ENCODE data around the gene TMEM145. TPM values are rescaled to one million over a fixed set of nuclear protein-coding genes. Genes with fewer than 3 reads are reported as not detected.

TMEM145 gene
- total RNA-seq, 1 experiment from 2014 or later = 0.08 TPM

GRCh38 chr19:42361545-42361910 is 48.4 kb downstream of the TMEM145 start:
- no peak for DNase-seq (ENCODE audit: low spot score)

DNA sequence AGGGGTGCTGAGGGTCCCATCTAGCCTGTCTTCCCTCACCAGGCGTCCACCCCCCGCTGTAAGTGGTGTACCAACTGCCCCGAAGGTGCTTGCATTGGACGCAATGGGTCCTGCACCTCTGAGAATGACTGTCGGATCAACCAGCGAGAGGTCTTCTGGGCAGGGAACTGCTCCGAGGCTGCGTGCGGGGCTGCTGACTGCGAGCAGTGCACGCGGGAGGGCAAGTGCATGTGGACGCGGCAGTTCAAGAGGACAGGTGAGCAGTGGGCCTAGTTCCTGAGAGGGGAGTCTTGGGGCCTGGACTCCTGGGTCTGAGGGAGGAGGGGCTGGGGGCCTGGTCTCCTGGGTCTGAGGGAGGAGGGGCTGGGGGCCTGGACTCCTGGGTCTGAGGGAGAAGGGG is 49.2 kb downstream of the TMEM145 start:
- DNase-seq (ENCODE audit: low spot score) = no peak

- DNase-seq (ENCODE audit: low spot score) = no peak
Observed at GRCh38 chr19:42362891-42363440, 49.9 kb downstream of the TMEM145 start.

DNA sequence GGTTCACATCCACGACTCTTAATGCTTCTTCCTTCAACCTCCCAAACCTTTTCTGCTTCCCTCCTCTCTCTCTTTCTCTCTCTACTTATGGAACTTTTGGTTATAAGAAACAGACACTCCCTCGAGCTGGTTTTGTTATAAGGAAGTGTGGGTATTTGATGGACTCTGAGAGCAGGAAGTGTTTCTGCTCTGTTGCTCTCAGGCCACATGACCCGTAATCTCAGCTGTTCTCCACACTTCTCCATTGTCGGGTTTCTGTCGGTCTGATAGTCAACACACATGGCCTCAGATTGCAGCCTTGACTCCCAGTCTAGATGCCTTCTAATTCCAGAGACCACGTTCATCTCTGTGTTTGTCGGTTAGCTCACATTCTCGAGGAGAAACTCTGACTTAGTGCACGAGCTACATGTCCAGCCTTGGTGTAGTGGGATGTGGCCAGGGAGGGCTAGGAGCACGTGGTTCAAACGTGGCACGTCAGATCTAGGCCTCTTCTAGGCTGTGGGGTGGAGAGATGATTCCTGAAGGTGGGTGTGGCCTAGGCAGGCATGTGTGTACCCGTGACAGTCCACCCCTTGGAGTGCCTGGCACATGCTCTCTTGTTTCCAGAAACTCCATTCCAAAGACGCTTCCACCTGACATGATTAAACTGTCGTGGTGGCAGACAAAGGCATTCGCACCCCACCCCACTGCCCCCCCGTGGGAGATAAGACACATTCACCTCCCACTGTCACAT is 50.7 kb downstream of the TMEM145 start:
- DNase-seq (ENCODE audit: low spot score) = no peak

- DNase-seq (ENCODE audit: low spot score) = no peak
Observed at GRCh38 chr19:42366673-42367072, 53.6 kb downstream of the TMEM145 start.

- no peak for DNase-seq (ENCODE audit: low spot score)
Observed at GRCh38 chr19:42367929-42368328, 54.8 kb downstream of the TMEM145 start.

DNA sequence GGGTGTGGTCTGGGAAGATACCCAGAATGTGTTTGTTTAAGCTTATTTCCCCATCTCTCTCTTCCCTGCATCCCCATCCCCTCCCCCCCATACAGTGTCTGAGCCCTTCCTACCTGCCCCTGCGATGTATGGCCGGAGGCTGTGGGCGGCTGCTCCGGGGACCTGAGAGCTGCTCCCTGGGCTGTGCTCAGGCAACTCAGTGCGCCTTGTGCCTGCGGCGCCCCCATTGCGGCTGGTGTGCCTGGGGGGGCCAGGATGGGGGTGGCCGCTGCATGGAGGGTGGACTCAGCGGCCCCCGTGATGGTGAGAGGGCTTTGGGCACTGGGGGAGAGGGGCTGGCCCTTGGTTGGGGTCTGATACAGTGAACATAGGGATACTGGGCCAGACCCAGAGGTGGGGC is 55.3 kb downstream of the TMEM145 start:
- no peak for DNase-seq (ENCODE audit: low spot score)

GRCh38 chr19:42368765-42369164 is 55.7 kb downstream of the TMEM145 start:
- no peak for DNase-seq (ENCODE audit: low spot score)

- no peak for DNase-seq (ENCODE audit: low spot score)
Observed at GRCh38 chr19:42369433-42370067, 56.4 kb downstream of the TMEM145 start.

DNA sequence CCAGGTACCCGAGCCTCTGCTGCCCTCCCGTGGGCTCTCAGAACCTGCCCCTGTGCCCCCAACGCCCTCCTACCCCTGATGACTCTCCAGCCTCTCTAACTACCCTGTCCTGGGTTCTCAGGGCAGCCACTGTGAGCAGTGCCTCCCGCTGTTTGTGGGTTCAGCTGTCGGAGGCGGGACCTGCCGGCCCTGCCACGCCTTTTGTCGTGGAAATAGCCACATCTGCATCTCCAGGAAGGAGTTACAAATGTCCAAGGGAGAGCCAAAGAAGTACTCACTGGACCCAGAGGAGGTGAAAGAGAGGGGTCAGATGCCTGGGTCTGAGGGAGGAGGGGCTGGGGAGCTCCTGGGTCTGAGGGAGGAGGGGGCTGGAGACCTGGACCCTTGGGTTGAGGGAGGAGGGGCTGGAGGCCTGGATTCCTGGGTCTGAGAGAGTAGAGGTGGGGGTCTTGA is 57.0 kb downstream of the TMEM145 start:
- DNase-seq (ENCODE audit: low spot score) = no peak

DNA sequence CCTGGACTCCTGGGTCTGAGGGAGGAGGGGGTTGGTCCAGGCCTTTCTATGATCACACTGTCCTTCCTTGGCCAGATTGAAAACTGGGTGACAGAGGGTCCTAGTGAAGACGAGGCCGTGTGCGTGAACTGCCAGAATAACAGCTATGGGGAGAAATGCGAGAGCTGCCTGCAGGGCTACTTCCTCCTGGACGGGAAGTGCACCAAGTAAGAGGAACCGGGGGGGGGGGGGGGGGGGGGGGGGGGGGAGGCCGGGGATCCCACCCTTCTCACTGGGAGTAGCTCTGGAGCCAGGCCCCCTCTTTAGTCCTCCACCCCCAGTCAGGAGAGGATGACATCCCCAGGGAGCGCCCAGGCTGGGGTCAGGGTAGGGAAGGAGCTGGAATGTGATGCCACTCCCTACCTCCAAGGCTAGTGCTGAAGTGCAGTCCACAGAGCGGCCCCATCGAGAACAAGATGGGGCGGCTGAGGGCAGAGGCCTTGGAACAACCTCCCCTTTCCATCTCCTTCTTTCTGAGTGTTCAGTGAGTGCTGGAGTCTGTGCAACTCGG is 57.6 kb downstream of the TMEM145 start:
- no peak for DNase-seq (ENCODE audit: low spot score)

Other genes with a start within 250 kb of the TMEM145 start
- 0.12 TPM in 1 of 2 replicates, not detected in the other for gene GRIK5, start 243.1 kb upstream of the TMEM145 start, total RNA-seq (2014; rRNA removed; shearing (Covaris generic))
- gene ZNF574, start 237.1 kb upstream of the TMEM145 start, total RNA-seq (2014; rRNA removed; shearing (Covaris generic)) = 11.8 and 15.8 TPM in 2 replicates
- gene POU2F2, start 180.9 kb upstream of the TMEM145 start, total RNA-seq (2014; rRNA removed; shearing (Covaris generic)) = 0.02 TPM in 1 of 2 replicates, not detected in the other
- 10.4 and 14.8 TPM in 2 replicates for gene DEDD2, start 95.6 kb upstream of the TMEM145 start, total RNA-seq (2014; rRNA removed; shearing (Covaris generic))
- 4.1 and 5.5 TPM in 2 replicates for gene ZNF526, start 93.0 kb upstream of the TMEM145 start, total RNA-seq (2014; rRNA removed; shearing (Covaris generic))
- gene GSK3A, start 70.7 kb upstream of the TMEM145 start, total RNA-seq (2014; rRNA removed; shearing (Covaris generic)) = 29.8 and 30.6 TPM in 2 replicates
- 27.1 and 31.1 TPM in 2 replicates for gene ERF, start 58.2 kb upstream of the TMEM145 start, total RNA-seq (2014; rRNA removed; shearing (Covaris generic))
- 10.8 and 12.1 TPM in 2 replicates for gene CIC, start 44.1 kb upstream of the TMEM145 start, total RNA-seq (2014; rRNA removed; shearing (Covaris generic))
- gene PRR19, start 11.2 kb upstream of the TMEM145 start, total RNA-seq (2014; rRNA removed; shearing (Covaris generic)) = 0.16 and 1.4 TPM in 2 replicates
- 78.5 and 112 TPM in 2 replicates for gene PAFAH1B3, start 10.7 kb upstream of the TMEM145 start, total RNA-seq (2014; rRNA removed; shearing (Covaris generic))
- 4.9 and 8.1 TPM in 2 replicates for gene MEGF8, start 12.3 kb downstream of the TMEM145 start, total RNA-seq (2014; rRNA removed; shearing (Covaris generic))
- gene CNFN, start 77.0 kb downstream of the TMEM145 start, total RNA-seq (2014; rRNA removed; shearing (Covaris generic)) = 1.0 TPM in 1 of 2 replicates, not detected in the other
- gene LIPE, start 114.1 kb downstream of the TMEM145 start, total RNA-seq (2014; rRNA removed; shearing (Covaris generic)) = 0.68 and 1.2 TPM in 2 replicates
- gene CXCL17, start 129.6 kb downstream of the TMEM145 start, total RNA-seq (2014; rRNA removed; shearing (Covaris generic)) = not detected in 2 replicates
- 0.35 TPM in 1 of 2 replicates, not detected in the other for gene CEACAM1, start 215.2 kb downstream of the TMEM145 start, total RNA-seq (2014; rRNA removed; shearing (Covaris generic))